Measurements from ENCODE around the gene SYNE1. TPM values are rescaled to one million over a fixed set of nuclear protein-coding genes. Genes with fewer than 3 reads are reported as not detected.

SYNE1 gene
- total RNA-seq, 2 experiments from 2014 or later, result 29.5 to 35.1 TPM

- CTCF ChIA-PET, result no interaction called here
- peaks cover 3% of the 10 kb centered on the region for H3K9me3 Mint-ChIP-seq
- TF ChIP-seq CTCF (IDR thresholded peaks at IDR 0.05), result no peak
- POLR2A ChIA-PET, result no interaction called here
- no peaks in the 10 kb centered on the region for H3K4me1 Mint-ChIP-seq (ENCODE audit: low read depth)
- intact Hi-C loops (cut with micrococcal nuclease), result no loop called here
- H3K27ac Mint-ChIP-seq, result no peak overlapping the region
- DNase-seq (no peak), ATAC-seq (no peak)
- H3K4me3 Mint-ChIP-seq, result no peak overlapping the region
- H3K27me3 Mint-ChIP-seq, result peaks cover 7% of the 10 kb centered on the region
- no peaks in the 10 kb centered on the region for H3K36me3 Mint-ChIP-seq (ENCODE audit: low read depth)
Observed at GRCh38 chr6:152454003-152454402, 183.2 kb downstream of the SYNE1 start.

DNA sequence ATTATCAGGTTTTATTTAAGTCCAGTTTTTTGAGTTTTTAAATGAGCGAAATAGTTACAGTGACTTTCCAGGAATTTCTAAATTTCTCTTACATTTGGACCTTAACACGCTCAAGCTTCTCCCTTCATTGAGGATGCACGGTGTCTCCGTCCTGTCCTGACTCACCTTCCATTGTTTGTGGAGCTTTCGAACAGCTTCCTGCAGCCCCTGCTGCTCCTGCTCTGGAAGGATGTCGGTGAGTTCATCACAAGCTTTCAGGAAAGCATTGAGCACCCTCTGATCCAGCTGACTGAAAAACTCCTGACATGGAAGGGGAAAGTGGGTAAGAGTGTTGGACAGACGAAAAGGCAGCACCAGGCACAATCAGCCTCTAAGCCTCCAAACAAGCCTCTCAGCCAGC is 183.7 kb downstream of the SYNE1 start:
- Mint-ChIP-seq H3K36me3 (ENCODE audit: low read depth) (no peaks in the 10 kb centered on the region), H3K4me1 (ENCODE audit: low read depth) (no peaks in the 10 kb centered on the region), H3K27ac (no peak overlapping the region), H3K9me3 (peaks cover 3% of the 10 kb centered on the region), H3K4me3 (no peak overlapping the region), H3K27me3 (peaks cover 5% of the 10 kb centered on the region)
- ChIA-PET CTCF (interaction anchor here (1.2 kb wide), 1 partner anchor 10 kb away, joined by 3 read pairs; no protein-coding TSS in a partner anchor), POLR2A (no interaction called here)
- intact Hi-C loops (cut with micrococcal nuclease), result no loop called here
- TF ChIP-seq CTCF (IDR thresholded peaks at IDR 0.05), result no peak
- no peak for ATAC-seq
- DNase-seq, result no peak

- no peak overlapping the region for H3K4me3 Mint-ChIP-seq
- ChIA-PET CTCF (interaction anchor here (1.0 to 1.2 kb wide), 2 partner anchors 8 to 9 kb away, joined by 3 to 4 read pairs; no protein-coding TSS in a partner anchor), POLR2A (no interaction called here)
- DNase-seq (no peak), ATAC-seq (no peak)
- H3K27ac Mint-ChIP-seq, result no peak overlapping the region
- H3K9me3 Mint-ChIP-seq, result peaks cover 3% of the 10 kb centered on the region
- H3K36me3 Mint-ChIP-seq (ENCODE audit: low read depth), result no peaks in the 10 kb centered on the region
- H3K4me1 Mint-ChIP-seq (ENCODE audit: low read depth), result no peaks in the 10 kb centered on the region
- intact Hi-C loops (cut with micrococcal nuclease), result no loop called here
- H3K27me3 Mint-ChIP-seq, result peaks cover 5% of the 10 kb centered on the region
- no peak for TF ChIP-seq CTCF (IDR thresholded peaks at IDR 0.05)
Observed at GRCh38 chr6:152452639-152453038, 184.5 kb downstream of the SYNE1 start.

- H3K27ac Mint-ChIP-seq, result no peak overlapping the region
- DNase-seq (no peak), ATAC-seq (no peak)
- H3K4me1 Mint-ChIP-seq (ENCODE audit: low read depth), result no peaks in the 10 kb centered on the region
- TF ChIP-seq CTCF (IDR thresholded peaks at IDR 0.05), result no peak
- H3K27me3 Mint-ChIP-seq, result peaks cover 5% of the 10 kb centered on the region
- no peaks in the 10 kb centered on the region for H3K36me3 Mint-ChIP-seq (ENCODE audit: low read depth)
- ChIA-PET CTCF (no interaction called here), POLR2A (no interaction called here)
- H3K4me3 Mint-ChIP-seq, result no peak overlapping the region
- intact Hi-C loops (cut with micrococcal nuclease), result no loop called here
- peaks cover 3% of the 10 kb centered on the region for H3K9me3 Mint-ChIP-seq
Observed at GRCh38 chr6:152450519-152450918, 186.6 kb downstream of the SYNE1 start.

DNA sequence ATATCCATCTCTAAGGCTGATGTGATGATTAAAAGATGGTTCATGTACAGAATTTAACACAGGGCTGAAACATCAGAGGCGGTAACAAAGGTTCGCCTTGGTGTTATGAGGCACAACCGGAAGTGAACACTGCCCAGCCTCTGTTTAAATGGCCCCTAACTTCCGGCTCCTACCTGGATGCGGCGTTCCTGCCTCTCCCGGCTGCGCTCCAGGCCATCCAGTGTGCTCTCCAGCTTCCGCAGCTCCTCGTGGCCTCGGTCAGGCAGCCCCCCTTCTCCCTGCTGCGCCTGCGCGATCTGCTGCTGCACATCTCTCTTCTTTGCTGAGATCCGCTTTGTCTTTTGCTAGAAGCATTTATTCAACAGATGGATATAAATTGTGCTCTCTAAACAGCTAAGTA is 195.3 kb downstream of the SYNE1 start:
- CTCF ChIA-PET, result no interaction called here
- POLR2A ChIA-PET, result no interaction called here
- Mint-ChIP-seq H3K4me1 (ENCODE audit: low read depth) (no peaks in the 10 kb centered on the region), H3K27ac (no peak overlapping the region), H3K36me3 (ENCODE audit: low read depth) (no peaks in the 10 kb centered on the region), H3K27me3 (peaks cover 2% of the 10 kb centered on the region), H3K9me3 (no peaks in the 10 kb centered on the region), H3K4me3 (no peak overlapping the region)
- no peak for TF ChIP-seq CTCF (IDR thresholded peaks at IDR 0.05)
- ATAC-seq (no peak), DNase-seq (no peak)
- intact Hi-C loops (cut with micrococcal nuclease), result no loop called here

Data from activated CD8-positive, alpha-beta T cell treated with anti-CD3 and anti-CD28 coated beads for 36 hours (primary cell).